Myocyte (in vitro differentiated cells): Measurements from ENCODE around the gene STXBP6. TPM values are rescaled to one million over a fixed set of nuclear protein-coding genes. Genes with fewer than 3 reads are reported as not detected.

Experiments
- DNase-seq: peaks from one replicate; pipeline ENCODE4 v3.0.0-alpha.2; 2012; ENCODE audit warnings: low read depth
- total RNA-seq: library from RNA; depleted of rRNA; stranded (reverse); fragments of >200 nt; gene quantifications from 2 replicates; pipeline ENCODE4 v1.2.3, GENCODE V29; 2014

Gene STXBP6
- total RNA-seq, 1 donor from 2014 or later: 24.5 TPM

- DNase-seq: no peak
Observed at GRCh38 chr14:24920265-24921075, 129.5 kb downstream of the STXBP6 start.

DNA sequence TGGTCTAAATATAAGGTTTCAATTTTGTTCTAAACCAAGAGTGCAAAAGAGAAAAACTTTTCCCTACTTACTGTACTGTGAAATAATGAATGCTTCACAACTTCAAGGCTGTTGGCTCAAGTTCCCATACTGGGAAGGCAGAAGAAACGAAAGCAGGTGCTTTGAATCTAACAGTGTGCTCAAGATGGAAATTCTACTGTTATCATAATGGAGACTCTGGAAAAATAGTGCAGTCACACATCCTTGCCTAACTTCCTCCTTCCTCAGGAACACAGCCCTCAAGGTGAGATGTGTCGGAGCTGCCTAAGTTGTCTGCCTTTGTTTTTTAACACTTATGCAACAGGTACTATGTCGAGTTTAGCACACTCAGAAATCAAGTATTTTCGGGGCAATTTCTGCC, 131.1 kb downstream of the STXBP6 start:
- DNase-seq: no peak

GRCh38 chr14:24915958-24916595, 133.9 kb downstream of the STXBP6 start:
- DNase-seq: no peak

DNA sequence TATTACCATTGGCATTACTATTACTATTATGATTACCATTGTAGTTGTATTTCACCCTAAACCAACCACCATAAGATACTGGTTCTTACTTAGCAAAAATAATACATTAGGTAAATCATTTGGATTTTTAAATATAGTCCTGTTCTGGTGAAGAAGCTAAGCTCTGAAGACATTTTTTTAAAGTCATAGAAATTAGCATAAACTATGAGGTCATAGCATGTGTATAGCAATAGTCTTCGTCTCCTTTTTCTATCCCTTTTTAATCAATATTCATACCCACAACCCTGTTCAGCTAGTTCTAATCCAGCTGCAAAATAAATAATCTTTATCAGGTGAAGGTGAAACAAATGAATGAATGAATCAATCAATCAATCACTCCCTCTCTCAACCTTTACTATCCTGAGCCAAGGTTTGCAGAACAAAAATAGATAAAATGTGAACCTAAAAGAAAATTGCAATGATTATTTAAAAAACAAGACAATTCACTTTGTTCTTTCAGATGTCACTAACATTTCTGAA, 134.5 kb downstream of the STXBP6 start:
- no peak for DNase-seq

DNA sequence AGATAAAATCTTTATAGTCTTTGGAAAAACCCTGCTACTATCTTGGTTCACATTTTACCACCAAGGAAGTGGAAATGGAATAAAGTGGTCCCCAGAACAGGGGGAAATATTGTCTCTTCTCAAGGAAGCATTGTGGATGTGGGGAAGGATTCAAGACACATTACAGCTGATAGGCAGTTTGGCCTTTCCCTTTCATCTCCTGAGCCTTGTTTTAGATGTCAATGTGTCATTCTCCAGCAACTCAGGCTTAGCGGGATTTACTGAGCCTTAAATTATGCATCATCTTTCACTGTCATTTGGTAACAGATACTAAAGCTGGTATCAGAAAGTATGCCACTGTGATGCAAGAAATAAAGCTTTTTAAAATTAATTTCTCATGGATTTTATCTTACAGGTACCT, 136.2 kb downstream of the STXBP6 start:
- DNase-seq: peak; percentile 35

DNA sequence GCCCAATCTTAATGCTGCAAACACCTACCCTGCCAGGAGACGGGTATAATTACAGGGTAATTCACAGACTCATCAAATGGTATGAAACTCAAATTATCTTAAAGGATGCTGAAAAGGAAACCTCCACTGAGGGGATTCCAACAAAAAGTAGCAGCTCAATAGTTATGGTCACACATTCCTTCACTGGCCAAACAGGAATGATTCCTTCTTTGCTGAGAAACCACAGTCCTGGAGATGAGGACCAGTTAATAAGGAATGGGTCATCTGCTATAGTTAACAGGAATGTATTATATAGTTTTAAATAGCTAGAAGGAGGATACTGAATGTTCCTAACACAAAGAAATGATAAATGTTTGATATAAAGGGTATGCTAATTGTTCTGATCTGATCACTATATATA, 136.9 kb downstream of the STXBP6 start:
- no peak for DNase-seq

GRCh38 chr14:24911324-24912109, 138.4 kb downstream of the STXBP6 start:
- DNase-seq: peak; percentile 75

- no peak for DNase-seq
Observed at GRCh38 chr14:24910408-24910986, 139.4 kb downstream of the STXBP6 start.

- no peak for DNase-seq
Observed at GRCh38 chr14:24909523-24910302, 140.2 kb downstream of the STXBP6 start.

DNA sequence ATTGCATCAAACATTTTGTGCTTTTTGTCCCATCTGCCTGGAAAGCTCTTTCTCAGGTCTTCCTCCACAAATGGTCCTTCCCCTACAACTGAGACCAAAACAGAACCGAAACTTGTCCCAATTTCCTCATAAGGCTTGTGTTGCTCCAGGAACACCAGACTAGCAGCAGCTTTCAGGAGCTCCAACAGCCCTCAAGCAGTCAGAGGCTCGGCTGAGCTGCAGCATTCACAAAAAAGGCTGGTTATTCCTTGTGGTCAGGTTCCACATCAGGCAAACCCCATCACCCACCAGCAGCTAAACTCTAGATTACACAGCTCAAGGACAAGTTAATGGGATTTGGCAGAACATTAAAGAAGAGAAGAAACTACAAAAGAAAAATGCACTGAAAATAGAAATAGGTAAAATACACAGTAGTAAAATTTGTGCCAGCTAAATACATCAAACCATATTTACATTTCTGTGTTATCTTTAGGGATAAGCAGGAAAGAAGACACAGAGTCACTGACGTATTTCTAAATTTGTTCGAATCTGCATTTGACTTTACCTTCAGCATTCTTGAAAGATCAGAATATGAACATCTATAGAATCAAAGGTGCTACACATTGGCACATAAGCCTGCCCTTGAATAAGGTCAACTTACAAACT, 141.2 kb downstream of the STXBP6 start:
- DNase-seq: no peak

GRCh38 chr14:24904533-24904932, 145.4 kb downstream of the STXBP6 start:
- DNase-seq: no peak

DNA sequence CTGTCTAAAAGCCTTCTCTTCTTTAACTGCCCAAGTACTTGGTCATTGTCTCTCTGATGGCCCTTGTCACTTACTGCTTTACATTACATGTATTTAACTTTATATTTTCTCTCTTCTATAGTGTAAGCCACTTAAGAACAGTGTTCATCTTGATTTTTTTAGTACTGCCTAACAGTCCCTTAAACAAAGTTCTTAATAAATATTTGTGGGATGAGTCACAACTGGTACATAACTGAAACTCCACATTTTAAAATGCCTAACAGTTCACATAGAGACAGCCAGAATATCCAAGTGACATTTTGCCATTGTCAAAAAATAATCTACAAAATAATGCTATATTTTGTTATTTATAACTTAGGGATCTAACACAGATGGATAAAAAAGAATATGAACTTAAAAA, 146.6 kb downstream of the STXBP6 start:
- DNase-seq: peak; percentile 41

GRCh38 chr14:24900269-24901100, 149.5 kb downstream of the STXBP6 start:
- no peak for DNase-seq

DNA sequence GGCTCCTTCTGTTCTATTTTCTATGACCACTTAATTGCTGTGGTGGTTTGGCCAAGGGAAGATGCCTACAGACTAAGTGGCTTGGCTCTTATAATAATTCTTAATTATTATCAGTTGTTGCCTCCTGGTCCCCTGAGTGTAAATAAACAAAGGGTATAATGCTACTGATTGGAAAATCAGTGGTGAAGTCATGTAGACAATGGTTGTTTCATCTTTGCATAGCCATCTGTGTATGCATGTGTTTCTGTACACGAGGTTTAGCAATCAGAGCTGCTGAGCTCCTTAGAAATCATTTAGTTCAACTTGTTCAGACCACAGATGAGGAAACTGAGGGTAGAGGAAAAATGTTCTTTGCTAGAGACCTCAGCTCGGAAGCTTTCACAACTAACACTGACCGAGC, 152.2 kb downstream of the STXBP6 start:
- DNase-seq: no peak

- no peak for DNase-seq
Observed at GRCh38 chr14:24895622-24896021, 154.3 kb downstream of the STXBP6 start.

DNA sequence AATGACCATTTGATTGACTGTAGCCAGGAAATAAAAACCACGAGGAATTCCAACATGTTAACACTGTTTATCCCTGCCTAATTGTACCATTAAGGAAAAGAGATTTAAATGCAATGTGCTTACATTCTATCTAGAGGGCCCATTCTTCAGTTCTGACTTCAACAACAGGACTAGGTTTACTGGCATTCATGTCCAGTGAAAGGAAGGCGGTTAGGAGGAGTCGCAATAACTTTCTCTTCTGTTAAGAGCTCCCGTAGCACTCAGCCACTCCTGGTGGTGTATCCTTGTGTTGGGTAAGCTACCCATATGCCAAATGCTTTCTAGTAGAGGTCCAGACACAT, 154.7 kb downstream of the STXBP6 start:
- DNase-seq: no peak

- no peak for DNase-seq
Observed at GRCh38 chr14:24894583-24895242, 155.2 kb downstream of the STXBP6 start.

- DNase-seq: no peak
Observed at GRCh38 chr14:24892497-24893051, 157.4 kb downstream of the STXBP6 start.
